NK-92 (cell line): Measurements from ENCODE around the gene RFNG.

Source experiments
- DNase-seq: peaks from one replicate; lab custom pipeline; 2025; ENCODE audit not compliant: unreplicated experiment; lab: John Stamatoyannopoulos, UW

The RFNG gene

GRCh38 chr17:82089723-82090548, 38.3 kb upstream of the RFNG start:
- no peak for DNase-seq

DNA sequence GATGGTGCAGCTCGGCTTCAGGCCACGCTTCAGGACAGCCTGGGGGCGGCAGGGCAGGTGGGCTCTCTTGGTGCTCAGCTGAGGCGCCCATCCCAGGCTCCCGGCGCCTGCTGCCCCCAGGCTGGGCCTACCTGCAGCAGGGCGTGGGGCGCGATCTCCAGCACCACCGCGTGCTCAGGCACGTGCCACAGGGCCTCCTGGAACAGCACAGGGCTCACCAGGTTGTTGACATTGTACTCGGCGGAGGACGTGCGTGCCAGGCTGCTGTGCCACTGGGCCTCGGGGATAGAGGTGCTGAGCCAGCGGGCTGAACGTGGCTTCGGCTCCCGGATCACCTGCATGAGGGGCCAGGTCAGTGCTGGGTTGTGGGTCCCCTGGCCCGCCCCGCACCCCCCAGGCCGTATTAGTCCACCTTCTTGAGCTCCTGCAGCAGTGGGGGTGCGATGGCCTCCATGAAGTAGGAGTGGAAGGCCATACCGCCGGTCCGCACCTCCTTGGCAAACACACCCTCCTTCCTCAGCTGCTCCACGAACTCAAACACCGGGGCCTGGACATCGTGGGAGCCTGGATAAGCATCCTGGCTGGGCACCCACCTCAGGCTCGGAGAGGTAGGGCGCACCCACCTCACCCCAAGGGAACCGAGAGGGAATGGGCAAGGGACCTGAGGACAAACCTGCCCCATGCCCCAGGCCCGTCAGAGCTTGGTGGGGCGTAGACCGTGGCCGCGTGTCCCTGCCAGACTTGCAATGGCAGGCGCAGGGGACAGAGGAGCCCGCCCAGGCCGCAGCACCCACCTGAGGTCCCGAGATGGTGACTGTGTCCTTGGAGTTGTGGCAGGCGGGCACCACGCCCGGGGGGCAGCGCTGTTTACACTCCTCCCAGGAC, 37.5 kb upstream of the RFNG start:
- no peak for DNase-seq

GRCh38 chr17:82087961-82088837, 36.6 kb upstream of the RFNG start:
- DNase-seq = no peak

DNA sequence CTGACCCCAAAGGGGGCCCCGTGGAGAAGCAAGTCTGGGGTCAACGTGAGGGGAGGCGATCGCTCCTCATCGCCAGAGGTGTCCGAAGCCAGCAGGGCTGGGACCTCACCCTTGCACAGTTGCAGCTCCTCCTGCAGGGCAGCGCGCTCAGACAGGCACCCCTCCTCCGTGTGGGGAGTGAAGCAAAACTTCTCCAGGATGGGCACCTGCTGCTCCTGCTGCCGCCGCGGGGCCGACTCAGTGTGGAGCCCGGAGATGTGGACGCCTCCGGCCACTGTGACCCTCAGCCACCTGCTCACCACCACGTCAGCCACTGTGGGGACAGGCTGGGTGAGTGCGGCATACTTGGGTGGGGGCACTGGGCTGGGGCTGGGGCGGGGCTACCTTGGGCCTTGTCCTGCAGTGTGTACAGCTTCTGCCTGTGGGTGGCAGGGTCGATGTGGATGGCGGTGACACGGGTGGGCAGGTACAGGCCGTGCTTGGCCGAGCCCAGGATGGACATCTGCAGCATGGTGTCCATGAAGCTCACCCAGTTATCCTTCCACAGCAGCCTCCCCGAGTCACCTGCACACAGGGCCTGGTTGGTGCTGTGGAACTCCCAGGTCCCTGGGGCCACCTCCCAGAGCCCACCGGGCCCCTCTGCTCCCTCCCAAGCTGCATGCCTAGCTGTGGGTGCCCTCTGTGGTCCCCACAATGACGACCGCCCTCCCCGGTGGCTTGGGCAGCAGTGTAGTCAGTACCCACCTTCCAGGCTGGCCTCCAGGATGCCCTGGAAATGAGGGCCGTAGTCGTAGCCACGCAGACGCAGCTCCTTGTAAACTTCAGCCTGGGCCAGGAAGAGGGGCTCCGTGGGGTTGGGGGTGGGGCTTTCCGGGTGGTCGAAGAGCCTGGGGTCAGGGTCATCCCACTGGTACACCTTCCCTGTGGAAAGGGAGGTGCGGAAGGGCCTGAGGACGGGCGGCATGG, 35.6 kb upstream of the RFNG start:
- no peak for DNase-seq

- DNase-seq = no peak
Observed at GRCh38 chr17:82085931-82086764, 34.5 kb upstream of the RFNG start.

DNA sequence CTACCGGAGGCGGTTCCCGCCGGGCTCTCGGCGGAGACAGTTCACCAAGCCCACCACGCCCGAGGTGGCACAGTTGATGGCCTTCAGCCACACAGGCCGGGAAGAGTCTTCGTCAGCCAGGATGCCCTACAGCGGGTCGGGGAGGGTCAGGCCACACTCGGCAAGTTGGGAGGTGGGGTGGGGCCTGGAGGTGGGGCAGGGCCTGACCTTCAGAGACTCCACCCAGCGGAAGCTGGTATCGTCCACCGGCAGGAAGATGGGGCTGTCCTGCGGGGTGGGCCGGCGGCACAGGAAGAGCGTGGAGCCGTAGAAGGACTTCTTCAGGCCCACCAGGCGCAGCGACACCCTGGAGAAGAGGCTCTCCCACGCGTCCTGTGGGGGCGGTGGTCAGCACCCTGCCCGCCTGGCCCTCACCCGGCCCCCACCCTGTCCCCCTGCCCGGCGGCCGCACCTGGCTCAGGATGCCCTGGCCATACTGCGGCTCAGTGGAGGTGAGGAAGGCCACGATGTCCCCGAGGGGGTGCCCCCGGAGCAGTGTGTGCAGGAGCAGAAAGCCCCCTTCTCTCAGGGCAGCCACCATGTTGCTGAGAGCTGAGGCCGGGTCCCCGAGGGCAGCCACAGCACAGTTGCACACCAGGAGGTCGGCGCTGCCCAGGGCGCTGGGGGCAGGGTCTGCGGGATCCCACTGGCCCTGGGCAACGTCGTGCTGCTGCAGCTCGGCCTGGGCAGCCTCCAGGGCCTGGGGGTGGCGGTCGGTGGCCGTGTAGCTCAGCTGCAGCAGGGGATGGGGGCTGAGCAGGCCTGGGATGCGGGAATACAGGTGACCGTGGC, 33.6 kb upstream of the RFNG start:
- DNase-seq = no peak

DNA sequence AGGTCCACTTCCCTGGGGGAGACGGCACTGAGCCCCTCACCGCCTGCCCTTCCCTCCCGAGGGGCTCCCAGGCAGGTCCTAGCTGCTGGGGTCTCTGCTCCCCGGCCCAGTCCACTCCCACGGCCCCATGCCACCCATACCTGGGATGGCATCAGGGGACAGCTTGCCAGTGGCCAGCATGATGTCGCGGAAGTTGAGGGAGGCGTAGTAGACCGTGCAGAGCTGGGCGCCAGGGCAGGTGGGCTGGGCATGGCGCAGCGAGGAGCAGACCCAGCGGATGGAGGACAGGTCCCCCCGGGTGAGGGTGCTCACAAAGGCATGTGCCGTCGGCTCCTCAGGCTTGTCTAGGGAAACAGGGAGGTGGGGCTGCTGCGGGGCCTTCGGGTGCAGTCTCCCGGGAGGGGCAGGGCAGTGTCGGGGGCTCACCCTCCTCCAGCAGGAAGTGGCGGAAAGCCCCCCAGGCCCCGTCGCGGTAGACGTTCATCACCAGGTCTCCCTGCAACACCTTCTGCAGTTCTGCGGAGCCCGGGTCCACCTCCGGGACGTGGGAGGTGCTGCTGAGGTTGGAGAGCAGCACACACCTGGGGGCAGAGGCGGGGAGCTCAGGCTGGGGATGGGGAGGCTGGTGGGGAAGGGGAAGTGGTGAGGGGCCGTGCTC, 32.9 kb upstream of the RFNG start:
- DNase-seq = no peak

DNA sequence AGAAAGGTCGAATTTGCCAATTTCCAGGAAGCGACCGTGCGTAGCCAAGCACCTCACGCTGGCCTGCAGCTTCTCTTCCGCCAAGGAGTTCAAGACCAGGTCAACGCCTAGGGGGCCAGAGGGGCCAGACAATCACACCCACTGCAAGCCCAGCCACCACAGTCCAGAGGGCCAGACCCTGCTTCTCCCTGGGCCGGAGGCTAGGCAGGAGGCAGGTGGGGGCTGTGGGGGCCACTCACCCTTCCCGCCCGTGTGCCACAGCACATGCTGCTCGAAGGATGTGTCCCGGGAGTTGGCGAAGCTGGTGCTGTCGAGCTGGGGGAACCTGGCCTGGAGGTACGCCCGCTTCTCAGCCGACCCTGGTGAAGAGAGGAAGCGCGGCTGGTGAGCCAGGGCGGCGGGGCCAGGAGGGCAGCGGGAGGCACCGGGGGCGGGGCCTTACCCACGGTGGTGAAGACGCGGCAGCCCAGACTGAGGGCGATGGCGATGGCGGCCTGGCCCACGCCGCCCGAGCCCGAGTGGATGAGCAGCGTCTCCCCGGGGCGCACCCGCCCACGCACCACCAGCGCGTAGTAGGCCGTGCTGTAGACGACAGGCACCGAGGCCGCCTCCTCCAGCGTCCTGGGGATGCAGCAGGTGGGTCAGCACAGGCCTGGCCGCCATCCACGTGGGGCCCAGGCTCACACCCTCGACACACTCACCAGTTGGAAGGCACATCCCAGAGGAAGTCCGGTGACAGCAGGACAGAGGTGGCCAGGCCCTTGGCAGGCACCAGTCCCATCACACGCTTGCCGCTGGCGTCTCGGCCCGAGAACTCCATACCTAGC, 32.1 kb upstream of the RFNG start:
- DNase-seq = no peak

- DNase-seq = no peak
Observed at GRCh38 chr17:82083009-82083408, 31.4 kb upstream of the RFNG start.

- no peak for DNase-seq
Observed at GRCh38 chr17:82082456-82082855, 30.8 kb upstream of the RFNG start.

DNA sequence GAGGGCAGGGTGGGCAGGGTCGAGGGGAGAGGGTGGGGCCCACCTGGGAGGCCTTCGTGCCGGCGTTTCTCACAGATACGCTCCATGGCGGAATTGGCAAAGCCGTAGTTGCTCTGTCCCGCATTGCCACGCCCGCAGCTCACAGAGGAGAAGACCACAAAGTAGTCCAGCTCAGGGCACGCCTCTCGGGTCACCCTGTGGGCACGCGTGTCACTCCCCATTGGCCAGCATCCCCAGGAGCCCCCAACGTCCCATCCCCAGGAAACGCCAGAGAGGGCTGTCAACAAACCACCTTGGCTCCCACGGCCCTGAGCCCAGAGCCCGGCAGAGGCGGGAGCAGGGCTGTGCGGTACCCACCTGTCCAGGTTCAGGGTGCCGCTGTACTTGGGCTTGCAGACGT, 30.4 kb upstream of the RFNG start:
- DNase-seq = no peak

DNA sequence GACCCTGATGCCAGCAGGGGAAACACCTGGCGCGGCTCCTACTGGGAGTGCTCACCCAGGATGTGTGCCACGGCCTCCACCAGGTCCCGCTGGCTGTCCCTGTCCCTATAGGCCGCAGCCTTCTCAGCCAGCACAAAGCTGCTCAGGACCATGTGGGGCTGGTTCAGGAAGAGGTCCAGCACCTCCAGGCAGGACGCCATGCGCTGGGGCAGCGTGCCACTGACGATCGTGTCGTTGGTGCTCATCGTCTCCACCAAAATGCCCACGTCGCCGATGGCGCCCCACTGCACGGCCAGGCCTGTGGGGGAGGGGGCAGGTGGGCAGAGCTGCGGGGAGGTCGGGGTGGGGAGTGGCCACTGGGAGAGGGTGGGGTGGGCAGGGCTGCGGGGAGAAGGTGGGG, 29.9 kb upstream of the RFNG start:
- DNase-seq = no peak

- DNase-seq = no peak
Observed at GRCh38 chr17:82080789-82081464, 29.3 kb upstream of the RFNG start.

DNA sequence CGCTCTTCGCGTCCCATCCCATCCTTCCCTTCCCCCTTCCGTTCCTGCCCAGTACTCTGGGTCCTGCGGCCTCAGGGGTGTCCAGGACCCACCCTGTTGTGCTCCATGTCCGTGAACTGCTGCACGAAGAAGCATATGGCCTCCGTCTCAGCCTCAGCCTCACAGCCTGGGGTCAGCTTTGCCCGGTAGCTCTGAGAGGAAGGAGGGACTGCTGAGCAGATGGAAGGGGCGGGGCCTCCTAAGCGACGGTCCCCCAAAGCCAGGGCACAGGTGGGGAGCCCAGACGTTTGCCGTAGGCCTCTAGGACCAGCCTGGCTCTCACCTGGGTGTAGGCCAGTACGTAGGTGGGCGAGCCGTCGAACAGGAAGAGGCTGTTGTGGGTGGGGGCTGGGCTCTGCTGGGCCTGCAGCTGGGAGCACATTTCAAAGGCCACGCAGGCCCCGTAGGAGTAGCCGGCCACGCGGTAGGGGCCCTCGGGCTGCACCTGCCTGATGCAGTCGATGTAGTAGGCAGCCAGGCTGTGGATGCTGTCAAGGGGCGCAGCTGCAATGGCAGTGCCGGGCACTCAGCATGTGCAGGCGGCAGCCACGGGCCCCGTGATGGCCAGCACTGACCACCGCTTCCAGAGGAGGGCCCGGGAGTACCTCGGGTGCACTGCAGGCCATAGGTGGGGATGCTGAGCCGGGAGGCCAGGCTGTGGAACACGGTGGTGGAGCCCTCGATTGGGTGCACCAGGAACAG, 28.6 kb upstream of the RFNG start:
- DNase-seq = no peak

DNA sequence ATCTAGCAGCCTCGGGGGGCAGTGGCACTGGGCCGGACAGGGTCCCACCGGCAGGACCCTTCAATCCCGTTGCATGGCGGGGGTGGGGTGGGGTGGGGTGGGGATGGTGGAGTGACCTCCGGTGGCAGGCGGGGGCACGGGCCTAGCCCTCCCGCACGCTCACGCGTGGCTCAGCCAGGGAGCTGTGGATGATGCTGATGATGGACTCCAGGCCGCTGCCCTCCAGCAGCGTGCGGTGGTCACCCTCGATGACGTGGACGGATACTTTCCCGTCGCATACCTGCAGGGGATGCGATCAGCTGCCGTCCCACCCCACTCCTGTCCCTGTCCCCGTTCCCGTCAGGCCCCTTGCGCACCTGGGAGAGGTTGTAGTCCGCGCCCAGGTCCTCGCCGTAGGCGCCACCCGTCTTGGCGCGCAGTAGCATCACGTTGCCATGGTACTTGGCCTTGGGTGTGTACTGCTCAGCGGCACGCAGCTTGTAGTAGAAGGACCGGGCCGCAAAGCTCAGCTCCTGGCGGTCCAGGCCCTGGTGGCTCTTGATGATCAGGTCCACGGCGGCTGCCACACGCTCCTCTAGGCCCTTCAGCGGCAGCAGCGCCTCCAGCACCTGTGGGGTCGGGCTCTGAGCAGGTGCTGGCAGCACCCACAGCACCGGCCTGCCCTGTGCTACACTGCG, 27.5 kb upstream of the RFNG start:
- DNase-seq = no peak
